K562 (cell line): Measurements from ENCODE around the gene KAT2B. TPM values are rescaled to one million over a fixed set of nuclear protein-coding genes. Genes with fewer than 3 reads are reported as not detected.

Source experiments
- ATAC-seq: fragments of 200-7000 bp; cut with Tn5 transposase; 3 replicates; pipeline ENCODE4 v1.9.1; 2020; ENCODE audit warnings: moderate library complexity
- BruUV-seq: library from RNA; stranded (reverse); fragments of 400-500 nt; replicated peaks from 2 replicates; lab custom pipeline; 2021; lab: Mats Ljungman, UMichigan
- CTCF ChIA-PET: fragments of 300-600 bp; formaldehyde crosslinking; extraction: SDS; loops from one replicate; lab custom pipeline; 2021; ENCODE audit warnings: low intra/inter-chr PET ratio; lab: Yijun Ruan, JAX
- POLR2A ChIA-PET: fragments of 300-600, 350-650 bp; sonication (Branson Sonifier 250); formaldehyde crosslinking; extraction: SDS; loops from one replicate; lab custom pipeline; 2021; ENCODE audit warnings: antibody characterized with exemption, inconsistent platforms; lab: Yijun Ruan, JAX
- DNase-seq, 4 experiments: peaks; one replicate each; pipeline versions ENCODE4 v3.0.0 to v3.0.0-alpha.2; 2011 to 2018; ENCODE audit warnings: low spot score in 3 of 4, mixed read lengths in 3 of 4; ENCODE audit errors: extremely low read depth in 1 of 4
- FAIRE-seq: peaks from 2 replicates; lab custom pipeline; 2011; peaks lifted over from hg19 to GRCh38; lab: Jason Lieb, UNC
- H2AFZ ChIP-seq: 2 replicates; pipeline ENCODE4 v1.6.0; 2011; ENCODE audit warnings: low read depth, low read length, control low read depth, inconsistent platforms
- H3K27ac ChIP-seq: fragments of 200-600 bp; 3 replicates; pipeline ENCODE4 v1.8.0; 2011; ENCODE audit warnings: low read depth, mild to moderate bottlenecking, control low read depth, inconsistent platforms, low read length, moderate library complexity, mixed read lengths; ENCODE audit errors: extremely low read depth
- H3K27me3 ChIP-seq, 2 experiments: fragments of 300-600 bp in 1 of 2; 2 replicates in 1 of 2; 3 replicates in 1 of 2; pipeline versions ENCODE4 v1.6.0 to v1.8.0; 2011; ENCODE audit warnings: inconsistent platforms in 2 of 2, low read length in 2 of 2, mild to moderate bottlenecking in 1 of 2, mixed read lengths in 1 of 2, moderate library complexity in 1 of 2; ENCODE audit not compliant: control insufficient read depth in 2 of 2, insufficient read depth in 2 of 2
- H3K36me3 ChIP-seq: fragments of 300-600 bp; 3 replicates; pipeline ENCODE4 v1.8.0; 2011; ENCODE audit warnings: mild to moderate bottlenecking, low read length, inconsistent platforms; ENCODE audit not compliant: control insufficient read depth, insufficient read depth
- H3K4me1 ChIP-seq, 2 experiments: fragments of 200-600 bp in 1 of 2; replicated peaks in 1 of 2; 2 replicates in 1 of 2; 3 replicates in 1 of 2; pipeline versions ENCODE4 v1.5.1 to v1.8.0; 2011; ENCODE audit warnings: inconsistent platforms in 2 of 2, low read length in 2 of 2, mild to moderate bottlenecking in 1 of 2, mixed read lengths in 1 of 2, moderate library complexity in 1 of 2; ENCODE audit not compliant: control insufficient read depth in 2 of 2, insufficient read depth in 2 of 2
- H3K4me2 ChIP-seq: 2 replicates; pipeline ENCODE4 v1.6.1; 2011; ENCODE audit warnings: low read length, control low read depth, inconsistent platforms, mixed read lengths; ENCODE audit not compliant: insufficient read depth
- H3K4me3 ChIP-seq: fragments of 200-600 bp; sonication (generic), shearing (Covaris generic); 2 replicates; pipeline ENCODE4 v1.5.1; 2016; ENCODE audit warnings: control low read depth, inconsistent platforms
- H3K79me2 ChIP-seq: fragments of 200-600 bp; 3 replicates; pipeline ENCODE4 v1.8.0; 2011; ENCODE audit warnings: low read length, inconsistent platforms; ENCODE audit not compliant: control insufficient read depth, insufficient read depth
- H3K9ac ChIP-seq, 2 experiments: 2 replicates each; pipeline versions ENCODE4 v1.6.0 to v1.6.1; 2011; ENCODE audit warnings: low read depth in 2 of 2, low read length in 2 of 2, control low read depth in 1 of 2, inconsistent platforms in 1 of 2, mild to moderate bottlenecking in 1 of 2, mixed read lengths in 1 of 2; ENCODE audit not compliant: insufficient read depth in 1 of 2
- H3K9me1 ChIP-seq: one replicate; pipeline ENCODE4 v1.6.0; 2011; ENCODE audit warnings: inconsistent platforms, mild to moderate bottlenecking, low read length, moderate library complexity; ENCODE audit not compliant: control insufficient read depth, insufficient read depth
- H3K9me3 ChIP-seq: replicated peaks from 2 replicates; pipeline ENCODE4 v1.5.1; 2011; ENCODE audit warnings: low read depth, low read length, inconsistent platforms; ENCODE audit not compliant: control insufficient read depth, insufficient read depth
- H4K20me1 ChIP-seq: replicated peaks from 2 replicates; pipeline ENCODE4 v1.6.1; 2011; ENCODE audit warnings: low read length, inconsistent platforms, mixed read lengths; ENCODE audit not compliant: control insufficient read depth, insufficient read depth
- TARDBP ChIP-seq: fragments of 450-650 bp; IDR thresholded peaks from 2 replicates; pipeline ENCODE4 v1.6.1; 2016
- WGBS: fragments of 100-300 bp; shearing (Covaris generic); methylation state at CpG from one replicate; pipeline ENCODE4 v1.1.6; 2016; ENCODE audit warnings: low coverage, mixed read lengths; ENCODE audit not compliant: insufficient coverage; ENCODE audit errors: missing lambda C conversion rate; 5-methylcytosine and 5-hydroxymethylcytosine counted together
- in situ Hi-C: fragments of 300-500 bp; cut with MboI; formaldehyde crosslinking; loops from 4 replicates; pipeline ENCODE4 v1.15.0; 2018; ENCODE audit warnings: inconsistent platforms, mixed read lengths
- intact Hi-C: fragments of 100-400 bp; cut with micrococcal nuclease; formaldehyde crosslinking; loops from 2 replicates; pipeline ENCODE4 v1.14.2; 2022
- polyA plus RNA-seq, 8 experiments: library from polyadenylated mRNA; depleted of rRNA in 4 of 8; stranded (reverse) in 5 of 8; unstranded in 3 of 8; fragments of >200 nt; fragmentation: Nextera tagmentation in 2 of 8; fragmentation: Illumina TruSeq in 1 of 8; extraction: Ambion mirVana in 2 of 8; extraction: Trizol in 1 of 8; gene quantifications; 2 replicates each; pipeline versions ENCODE4 v1.2.1 to v1.2.3, GENCODE V29; 2011 to 2014; ENCODE audit warnings: inconsistent platforms in 1 of 8, missing spikeins in 1 of 8
- total RNA-seq, 7 experiments: library from RNA; depleted of rRNA in 6 of 7; stranded (reverse); fragments of >200 nt in 6 of 7; fragmentation: Illumina TruSeq in 2 of 7; extraction: Trizol in 2 of 7; gene quantifications; 2 replicates each; pipeline versions ENCODE4 v1.2.1 to v1.2.3, GENCODE V29; 2011 to 2021; ENCODE audit warnings: low replicate concordance in 1 of 7
- TF ChIP-seq, protein P1 (sequence below): sonication (generic); formaldehyde crosslinking; IDR thresholded peaks from 2 replicates; pipeline ENCODE4 v1.8.1; 2023; ENCODE audit warnings: mild to moderate bottlenecking, missing genetic modification reagents
- TF ChIP-seq, protein P2 (sequence below): sonication (generic); formaldehyde crosslinking; IDR thresholded peaks from 2 replicates; pipeline ENCODE4 v1.8.1; 2022; ENCODE audit warnings: missing genetic modification reagents
- TF ChIP-seq, protein P3 (sequence below), 3 experiments: fragments of 200-800 bp in 1 of 3; fragments of 250-450 bp in 1 of 3; fragments of 450-650 bp in 1 of 3; sonication (Bioruptor Pico) in 1 of 3; sonication (Bioruptor generic) in 1 of 3; formaldehyde crosslinking in 1 of 3; IDR thresholded peaks; 2 replicates each; pipeline versions ENCODE4 v1.6.1 to v1.8.0; 2016 to 2022; ENCODE audit warnings: mild to moderate bottlenecking in 2 of 3, missing genetic modification characterization in 2 of 3, missing compliant biosample characterization in 1 of 3, moderate library complexity in 1 of 3

Gene KAT2B
- total and polyA plus RNA-seq, 9 of the 15 experiments (the other 6 are each of a cell fraction or from before 2014, with no cell fraction given) = 3.3 to 14.9 (median 12.2) TPM

DNA sequence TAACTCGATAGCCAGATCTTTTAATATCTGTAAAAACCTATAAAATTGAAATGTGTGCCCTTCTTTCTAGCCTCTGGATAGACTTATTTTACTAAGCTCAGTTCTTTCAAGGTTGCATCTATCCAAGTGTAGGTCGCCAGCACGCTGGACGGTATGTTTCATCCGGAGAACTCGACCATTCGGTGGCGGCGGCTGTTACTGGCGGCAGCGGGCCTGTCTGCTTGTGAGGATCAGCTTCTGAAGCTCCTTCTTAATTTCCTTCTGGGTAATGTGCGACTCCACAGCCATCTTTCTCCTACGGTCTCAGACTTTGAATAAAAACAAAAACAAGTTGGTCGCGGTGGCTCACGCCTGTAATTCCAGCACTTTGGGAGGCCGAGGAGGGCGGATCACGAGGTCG, 32.3 kb upstream of the KAT2B start:
- WGBS = 95% methylated on average over 20 of the region's 20 CpGs
- intact Hi-C loops = no loop called here
- CTCF ChIA-PET = no interaction called here
- no TSS peak for BruUV-seq
- no peaks in the 10 kb centered on the region for H3K36me3 ChIP-seq
- no peaks in the 10 kb centered on the region for H3K27me3 ChIP-seq
- no peak overlapping the region for H3K9ac ChIP-seq
- in situ Hi-C loops = no loop called here
- TF ChIP-seq, protein P1, sequence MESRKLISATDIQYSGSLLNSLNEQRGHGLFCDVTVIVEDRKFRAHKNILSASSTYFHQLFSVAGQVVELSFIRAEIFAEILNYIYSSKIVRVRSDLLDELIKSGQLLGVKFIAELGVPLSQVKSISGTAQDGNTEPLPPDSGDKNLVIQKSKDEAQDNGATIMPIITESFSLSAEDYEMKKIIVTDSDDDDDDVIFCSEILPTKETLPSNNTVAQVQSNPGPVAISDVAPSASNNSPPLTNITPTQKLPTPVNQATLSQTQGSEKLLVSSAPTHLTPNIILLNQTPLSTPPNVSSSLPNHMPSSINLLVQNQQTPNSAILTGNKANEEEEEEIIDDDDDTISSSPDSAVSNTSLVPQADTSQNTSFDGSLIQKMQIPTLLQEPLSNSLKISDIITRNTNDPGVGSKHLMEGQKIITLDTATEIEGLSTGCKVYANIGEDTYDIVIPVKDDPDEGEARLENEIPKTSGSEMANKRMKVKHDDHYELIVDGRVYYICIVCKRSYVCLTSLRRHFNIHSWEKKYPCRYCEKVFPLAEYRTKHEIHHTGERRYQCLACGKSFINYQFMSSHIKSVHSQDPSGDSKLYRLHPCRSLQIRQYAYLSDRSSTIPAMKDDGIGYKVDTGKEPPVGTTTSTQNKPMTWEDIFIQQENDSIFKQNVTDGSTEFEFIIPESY (CRISPR knock-in tag) = peak; percentile 75
- no peak for TF ChIP-seq TARDBP
- TF ChIP-seq, protein P2, sequence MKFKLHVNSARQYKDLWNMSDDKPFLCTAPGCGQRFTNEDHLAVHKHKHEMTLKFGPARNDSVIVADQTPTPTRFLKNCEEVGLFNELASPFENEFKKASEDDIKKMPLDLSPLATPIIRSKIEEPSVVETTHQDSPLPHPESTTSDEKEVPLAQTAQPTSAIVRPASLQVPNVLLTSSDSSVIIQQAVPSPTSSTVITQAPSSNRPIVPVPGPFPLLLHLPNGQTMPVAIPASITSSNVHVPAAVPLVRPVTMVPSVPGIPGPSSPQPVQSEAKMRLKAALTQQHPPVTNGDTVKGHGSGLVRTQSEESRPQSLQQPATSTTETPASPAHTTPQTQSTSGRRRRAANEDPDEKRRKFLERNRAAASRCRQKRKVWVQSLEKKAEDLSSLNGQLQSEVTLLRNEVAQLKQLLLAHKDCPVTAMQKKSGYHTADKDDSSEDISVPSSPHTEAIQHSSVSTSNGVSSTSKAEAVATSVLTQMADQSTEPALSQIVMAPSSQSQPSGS (CRISPR knock-in tag) = no peak
- TF ChIP-seq, protein P3, sequence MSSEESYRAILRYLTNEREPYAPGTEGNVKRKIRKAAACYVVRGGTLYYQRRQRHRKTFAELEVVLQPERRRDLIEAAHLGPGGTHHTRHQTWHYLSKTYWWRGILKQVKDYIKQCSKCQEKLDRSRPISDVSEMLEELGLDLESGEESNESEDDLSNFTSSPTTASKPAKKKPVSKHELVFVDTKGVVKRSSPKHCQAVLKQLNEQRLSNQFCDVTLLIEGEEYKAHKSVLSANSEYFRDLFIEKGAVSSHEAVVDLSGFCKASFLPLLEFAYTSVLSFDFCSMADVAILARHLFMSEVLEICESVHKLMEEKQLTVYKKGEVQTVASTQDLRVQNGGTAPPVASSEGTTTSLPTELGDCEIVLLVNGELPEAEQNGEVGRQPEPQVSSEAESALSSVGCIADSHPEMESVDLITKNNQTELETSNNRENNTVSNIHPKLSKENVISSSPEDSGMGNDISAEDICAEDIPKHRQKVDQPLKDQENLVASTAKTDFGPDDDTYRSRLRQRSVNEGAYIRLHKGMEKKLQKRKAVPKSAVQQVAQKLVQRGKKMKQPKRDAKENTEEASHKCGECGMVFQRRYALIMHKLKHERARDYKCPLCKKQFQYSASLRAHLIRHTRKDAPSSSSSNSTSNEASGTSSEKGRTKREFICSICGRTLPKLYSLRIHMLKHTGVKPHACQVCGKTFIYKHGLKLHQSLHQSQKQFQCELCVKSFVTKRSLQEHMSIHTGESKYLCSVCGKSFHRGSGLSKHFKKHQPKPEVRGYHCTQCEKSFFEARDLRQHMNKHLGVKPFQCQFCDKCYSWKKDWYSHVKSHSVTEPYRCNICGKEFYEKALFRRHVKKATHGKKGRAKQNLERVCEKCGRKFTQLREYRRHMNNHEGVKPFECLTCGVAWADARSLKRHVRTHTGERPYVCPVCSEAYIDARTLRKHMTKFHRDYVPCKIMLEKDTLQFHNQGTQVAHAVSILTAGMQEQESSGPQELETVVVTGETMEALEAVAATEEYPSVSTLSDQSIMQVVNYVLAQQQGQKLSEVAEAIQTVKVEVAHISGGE (CRISPR knock-in tag; IDR thresholded peaks at IDR 0.05) = no peak
- H3K9me1 ChIP-seq = no peaks in the 10 kb centered on the region
- H3K9me3 ChIP-seq = no peaks in the 10 kb centered on the region
- peaks cover 0 to 6% of the 10 kb centered on the region in 2 experiments; a peak in 2 of 5 replicates for H3K4me1 ChIP-seq
- DNase-seq (no peak), FAIRE-seq (no peak), ATAC-seq (no peak)
- no peak overlapping the region for H3K27ac ChIP-seq
- H2AFZ ChIP-seq = no peak overlapping the region
- no peaks in the 10 kb centered on the region for H4K20me1 ChIP-seq
- POLR2A ChIA-PET = interaction anchor here (0.8 to 1.8 kb wide), 3 partner anchors 15 to 22 kb away, joined by 3 to 7 read pairs (median 4); no protein-coding TSS in a partner anchor
- no peaks in the 10 kb centered on the region for H3K79me2 ChIP-seq
- H3K4me2 ChIP-seq = no peak overlapping the region
- no peak overlapping the region for H3K4me3 ChIP-seq
